ENCODE measurements around the gene KIF26B.
A peak's percentile ranks its signal among the peaks of the same experiment; 100 is the strongest.

Gene KIF26B

DNA sequence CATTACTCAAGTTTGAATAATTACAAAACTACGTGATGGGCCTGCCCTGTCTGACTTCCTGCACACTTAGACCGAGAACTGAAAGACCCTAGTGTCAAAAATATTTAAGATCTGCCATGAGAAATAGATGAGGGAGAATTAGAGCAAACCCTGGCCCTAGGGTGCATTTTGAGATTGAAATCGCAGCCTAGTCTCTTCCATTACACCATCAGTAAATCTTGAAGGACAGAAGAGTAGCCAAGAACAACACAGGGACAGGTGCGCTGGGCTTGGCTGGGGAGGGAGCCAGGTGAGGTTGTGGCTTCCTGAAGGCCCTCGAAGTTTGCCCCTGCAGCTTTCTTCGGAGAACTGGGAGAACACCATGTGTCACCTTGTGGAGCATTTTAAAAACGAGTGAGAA is 36.7 kb upstream of the KIF26B start:
- Histone ChIP-seq H3K4me3 (ENCODE audit: low read depth, low read length) (no peak overlapping the region), H3K36me3 (replicated peaks) (no peaks in the 10 kb centered on the region), H3K27me3 (replicated peaks) (no peaks in the 10 kb centered on the region), H3K27ac (no peak overlapping the region)
- no peak for TF ChIP-seq CTCF (IDR thresholded peaks at IDR 0.05; ENCODE audit: low read depth, low read length, missing control alignments)
- DNase-seq, result no peak
- in situ Hi-C loops (cut with HindIII; ENCODE audit: low pct_ligation_motif_present, low sequenced_read_pairs), result no loop called here

- no peak for TF ChIP-seq CTCF (IDR thresholded peaks at IDR 0.05; ENCODE audit: low read depth, low read length, missing control alignments)
- in situ Hi-C loops (cut with HindIII; ENCODE audit: low pct_ligation_motif_present, low sequenced_read_pairs), result no loop called here
- no peak for DNase-seq
- Histone ChIP-seq H3K27me3 (replicated peaks) (no peaks in the 10 kb centered on the region), H3K27ac (no peak overlapping the region), H3K4me3 (ENCODE audit: low read depth, low read length) (no peak overlapping the region), H3K36me3 (replicated peaks) (no peaks in the 10 kb centered on the region)
Observed at GRCh38 chr1:245118806-245119205, 36.0 kb upstream of the KIF26B start.

DNA sequence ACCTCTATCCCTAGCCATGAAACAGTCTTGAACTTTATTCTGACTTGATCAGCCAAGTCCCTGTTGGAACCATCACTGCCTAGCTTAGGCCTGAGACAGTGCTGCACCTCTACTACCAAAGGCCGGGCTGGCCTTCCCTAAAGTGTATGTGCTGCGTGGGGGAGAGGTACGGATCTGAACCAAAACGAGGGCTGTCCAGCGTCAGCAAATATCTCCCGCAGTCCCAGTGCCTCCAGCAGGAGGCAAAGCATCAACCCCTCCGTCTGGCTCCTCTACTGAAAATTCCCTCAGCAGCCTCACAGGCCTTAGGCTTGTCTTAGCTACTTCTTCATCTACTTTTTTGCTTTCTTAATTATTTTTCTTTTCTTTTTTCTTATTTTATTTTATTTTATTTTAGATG is 33.3 kb upstream of the KIF26B start:
- DNase-seq, result no peak
- peak; percentile 25 for TF ChIP-seq CTCF (IDR thresholded peaks at IDR 0.05; ENCODE audit: low read depth, low read length, missing control alignments)
- Histone ChIP-seq H3K4me3 (ENCODE audit: low read depth, low read length) (no peak overlapping the region), H3K27ac (no peak overlapping the region), H3K36me3 (replicated peaks) (no peaks in the 10 kb centered on the region), H3K27me3 (replicated peaks) (no peaks in the 10 kb centered on the region)
- in situ Hi-C loops (cut with HindIII; ENCODE audit: low pct_ligation_motif_present, low sequenced_read_pairs), result no loop called here

- Histone ChIP-seq H3K27ac (no peak overlapping the region), H3K4me3 (ENCODE audit: low read depth, low read length) (no peak overlapping the region), H3K36me3 (replicated peaks) (no peaks in the 10 kb centered on the region), H3K27me3 (replicated peaks) (no peaks in the 10 kb centered on the region)
- DNase-seq, result no peak
- TF ChIP-seq CTCF (IDR thresholded peaks at IDR 0.05; ENCODE audit: low read depth, low read length, missing control alignments), result no peak
- in situ Hi-C loops (cut with HindIII; ENCODE audit: low pct_ligation_motif_present, low sequenced_read_pairs), result no loop called here
Observed at GRCh38 chr1:245124241-245124640, 30.5 kb upstream of the KIF26B start.

GRCh38 chr1:245124644-245125043 is 30.1 kb upstream of the KIF26B start:
- no peak for TF ChIP-seq CTCF (IDR thresholded peaks at IDR 0.05; ENCODE audit: low read depth, low read length, missing control alignments)
- in situ Hi-C loops (cut with HindIII; ENCODE audit: low pct_ligation_motif_present, low sequenced_read_pairs), result no loop called here
- no peak overlapping the region for H3K4me3 ChIP-seq (ENCODE audit: low read depth, low read length)
- no peak for DNase-seq
- H3K36me3 ChIP-seq (replicated peaks), result no peaks in the 10 kb centered on the region
- no peaks in the 10 kb centered on the region for H3K27me3 ChIP-seq (replicated peaks)
- no peak overlapping the region for H3K27ac ChIP-seq

DNA sequence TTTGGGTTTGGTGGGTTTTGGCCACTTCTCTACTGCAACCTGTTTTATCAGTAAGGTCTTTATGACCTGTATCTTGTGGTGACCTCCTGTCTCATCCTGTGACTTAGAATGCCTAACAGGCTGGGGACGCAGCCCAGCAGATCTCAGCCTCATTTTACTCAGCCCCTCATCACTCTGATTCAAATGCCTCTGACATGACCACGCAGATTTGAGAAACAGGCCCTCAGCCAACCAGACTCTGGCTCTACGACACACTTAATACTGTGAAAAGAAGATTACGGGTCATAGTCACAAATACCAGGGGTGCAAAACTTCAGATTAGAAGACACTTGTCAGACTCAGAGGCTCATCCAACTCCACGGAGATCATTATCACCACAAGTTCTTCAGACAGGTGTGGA is 28.3 kb upstream of the KIF26B start:
- H3K27ac ChIP-seq, result no peak overlapping the region
- in situ Hi-C loops (cut with HindIII; ENCODE audit: low pct_ligation_motif_present, low sequenced_read_pairs), result no loop called here
- H3K27me3 ChIP-seq (replicated peaks), result no peaks in the 10 kb centered on the region
- DNase-seq, result no peak
- no peak overlapping the region for H3K4me3 ChIP-seq (ENCODE audit: low read depth, low read length)
- H3K36me3 ChIP-seq (replicated peaks), result no peaks in the 10 kb centered on the region
- no peak for TF ChIP-seq CTCF (IDR thresholded peaks at IDR 0.05; ENCODE audit: low read depth, low read length, missing control alignments)

Data from brain microvascular endothelial cell (primary cell).